Pancreas (tissue), 10 donors: Measurements from ENCODE around the gene BACE2. TPM values are rescaled to one million over a fixed set of nuclear protein-coding genes. Genes with fewer than 3 reads are reported as not detected.
A peak's percentile ranks its signal among the peaks of the same experiment; 100 is the strongest.

ENCODE experiments used
- ATAC-seq, 4 donors: fragments of 200-7000 bp; cut with Tn5 transposase; one replicate each; pipeline versions ENCODE4 v1.8.0 to v1.9.1; 2020; ENCODE audit warnings: mild to moderate bottlenecking in 4 of 4, moderate library complexity in 4 of 4
- DNase-seq, 6 donors: peaks; one replicate each; pipeline ENCODE4 v3.0.0-alpha.2; 2020
- FAIRE-seq: peaks from 2 replicates; lab custom pipeline; 2012; peaks lifted over from hg19 to GRCh38; lab: Jason Lieb, UNC
- H3K27ac ChIP-seq, 4 donors: fragments of 200-600 bp; sonication (generic); 1 replicate in 3 of 4; 2 replicates in 1 of 4; pipeline versions ENCODE4 v1.5.0 to v1.8.0; 2020
- H3K27me3 ChIP-seq, 4 donors: fragments of 200-600 bp; one replicate each; pipeline ENCODE4 v1.8.0; 2021
- H3K36me3 ChIP-seq, 3 donors: fragments of 200-600 bp; sonication (generic) in 1 of 3; one replicate each; pipeline versions ENCODE4 v1.5.0 to v1.8.0; 2020 to 2021
- H3K4me1 ChIP-seq, 3 donors: fragments of 200-600 bp; one replicate each; pipeline ENCODE4 v1.8.0; 2021
- H3K4me3 ChIP-seq, 4 donors: fragments of 200-600 bp; sonication (generic) in 2 of 4; one replicate each; pipeline versions ENCODE4 v1.5.0 to v1.8.0; 2020 to 2021
- H3K9me3 ChIP-seq, 4 donors: fragments of 200-600 bp; one replicate each; pipeline ENCODE4 v1.8.0; 2021
- CTCF ChIP-seq, 4 donors: fragments of 200-600 bp; sonication (generic) in 3 of 4; IDR thresholded peaks; one replicate each; pipeline versions ENCODE4 v1.5.0 to v1.8.0; 2021; ENCODE audit warnings: antibody characterized with exemption in 4 of 4
- WGBS, 2 donors: extraction: QIAGEN DNeasy Blood & Tissue Kit; methylation state at CpG; one replicate each; pipeline ENCODE4 v1.1.7; 2013; 5-methylcytosine and 5-hydroxymethylcytosine counted together
- intact Hi-C, 3 donors: fragments of 100-400 bp; cut with DNase I; formaldehyde crosslinking; loops; one replicate each; pipeline versions ENCODE4 v1.11.1 to v1.14.2; 2022
- polyA plus RNA-seq, 2 donors: library from polyadenylated mRNA; stranded (reverse); fragments of 200-250 nt; gene quantifications; one replicate each; pipeline ENCODE4 v1.2.3, GENCODE V29; 2013
- total RNA-seq, 6 donors: library from RNA; stranded (reverse); fragmentation: NEBNext Ultra II Directional in 4 of 6; extraction: Animal tissue kit (Norgen Biotek cat#: 25700) in 4 of 6; gene quantifications; one replicate each; pipeline versions ENCODE4 v1.2.1 to v1.2.4, GENCODE V29; 2021 to 2023
- donor health status: healthy with polysubstance abuse.
- donor health status: DM: no; HTN: no; CAD: no; lungs with moderate emphysema.
- donor health status: DM: no; HTN: no; CAD: no.
- donor health status: control.
- donor health status: control.
- donor health status: Bipolar disorder and iron deficiency.
- donor health status: DM: yes; HTN: yes; CAD: no.
- donor health status: DM: no; HTN: no; CAD: no.
- donor health status: DM: no; HTN: no; CAD: no.
- donor health status: DM: yes; HTN: yes; CAD: no.

The BACE2 gene
- total and polyA plus RNA-seq, 8 donors, result 14.4 to 85.6 (median 42.9) TPM

- no peak for DNase-seq
- no peak for FAIRE-seq
- no peak for ATAC-seq
- no peak overlapping the region for H3K4me3 ChIP-seq
- H3K4me1 ChIP-seq, result no peaks in the 10 kb centered on the region
- no peaks in the 10 kb centered on the region for H3K27me3 ChIP-seq
- H3K27ac ChIP-seq, result no peak overlapping the region
- no peaks in the 10 kb centered on the region for H3K36me3 ChIP-seq
- 62 to 77% methylated on average over 10 of the region's 10 CpGs for WGBS, 2 donors
- H3K9me3 ChIP-seq, result no peaks in the 10 kb centered on the region
- intact Hi-C loops, result no loop called here
- TF ChIP-seq CTCF (IDR thresholded peaks at IDR 0.05), result no peak
Observed at GRCh38 chr21:41143596-41144325, 24.2 kb upstream of the BACE2 start.

- no peaks in the 10 kb centered on the region for H3K27me3 ChIP-seq
- no peak overlapping the region for H3K4me3 ChIP-seq
- H3K27ac ChIP-seq, result no peak overlapping the region
- no peaks in the 10 kb centered on the region for H3K4me1 ChIP-seq
- intact Hi-C loops, result no loop called here
- ATAC-seq (peak in 1 of 4 donors; percentile 18), FAIRE-seq (no peak), DNase-seq (no peak)
- no peaks in the 10 kb centered on the region for H3K36me3 ChIP-seq
- TF ChIP-seq CTCF (IDR thresholded peaks at IDR 0.05), result no peak
- H3K9me3 ChIP-seq, result no peaks in the 10 kb centered on the region
- 55 to 56% methylated on average over 13 of the region's 13 CpGs for WGBS, 2 donors
Observed at GRCh38 chr21:41147096-41147978, 20.6 kb upstream of the BACE2 start.

- H3K27me3 ChIP-seq, result no peaks in the 10 kb centered on the region
- no peaks in the 10 kb centered on the region for H3K9me3 ChIP-seq
- ATAC-seq (no peak), FAIRE-seq (no peak), DNase-seq (no peak)
- intact Hi-C loops, result no loop called here
- H3K36me3 ChIP-seq, result no peaks in the 10 kb centered on the region
- H3K4me1 ChIP-seq, result no peaks in the 10 kb centered on the region
- 71 to 77% methylated on average over 6 of the region's 6 CpGs for WGBS, 2 donors
- TF ChIP-seq CTCF (IDR thresholded peaks at IDR 0.05), result no peak
- no peak overlapping the region for H3K4me3 ChIP-seq
- no peak overlapping the region for H3K27ac ChIP-seq
Observed at GRCh38 chr21:41147979-41148355, 20.0 kb upstream of the BACE2 start.

- Histone ChIP-seq H3K4me3 (no peak overlapping the region), H3K27me3 (no peaks in the 10 kb centered on the region), H3K27ac (no peak overlapping the region), H3K4me1 (no peaks in the 10 kb centered on the region), H3K36me3 (no peaks in the 10 kb centered on the region), H3K9me3 (no peaks in the 10 kb centered on the region)
- DNase-seq (no peak), FAIRE-seq (no peak), ATAC-seq (no peak)
- intact Hi-C loops, result no loop called here
- WGBS, 2 donors, result 75 to 84% methylated on average over 11 of the region's 11 CpGs
- TF ChIP-seq CTCF (IDR thresholded peaks at IDR 0.05), result no peak
Observed at GRCh38 chr21:41148798-41149197, 19.2 kb upstream of the BACE2 start.
